Type B pancreatic cell (in vitro differentiated cells): ENCODE measurements around the gene RFX5. TPM values are rescaled to one million over a fixed set of nuclear protein-coding genes. Genes with fewer than 3 reads are reported as not detected.

Source experiments
- DNase-seq: peaks from one replicate; pipeline ENCODE4 v3.0.0; 2021; ENCODE audit warnings: mixed read lengths; ENCODE audit not compliant: unreplicated experiment; ENCODE audit errors: extremely low spot score
- H3K27ac Mint-ChIP-seq: 2 replicates; pipeline ENCODE4 v1.8.0; 2021; ENCODE audit warnings: mild to moderate bottlenecking, mixed read lengths
- H3K27me3 Mint-ChIP-seq: 2 replicates; pipeline ENCODE4 v1.8.0; 2021; ENCODE audit warnings: mixed read lengths
- H3K36me3 Mint-ChIP-seq: 2 replicates; pipeline ENCODE4 v1.8.0; 2021; ENCODE audit warnings: mixed read lengths
- H3K4me1 Mint-ChIP-seq: one replicate; pipeline ENCODE4 v1.8.0; 2021; ENCODE audit warnings: mixed read lengths; ENCODE audit not compliant: unreplicated experiment
- H3K4me3 Mint-ChIP-seq: 2 replicates; pipeline ENCODE4 v1.8.0; 2021; ENCODE audit warnings: mild to moderate bottlenecking, mixed read lengths
- H3K9me3 Mint-ChIP-seq: 2 replicates; pipeline ENCODE4 v1.8.0; 2021; ENCODE audit warnings: mixed read lengths
- total RNA-seq: library from RNA; stranded (reverse); gene quantifications from 2 replicates; pipeline ENCODE4 v1.2.1, GENCODE V29; 2021; ENCODE audit warnings: low replicate concordance
- TF ChIP-seq, protein P1 (sequence below): fragments of 200-600 bp; sonication (generic); conservative IDR thresholded peaks from 2 replicates; pipeline ENCODE4 v1.5.0; 2021; ENCODE audit warnings: antibody characterized with exemption, mild to moderate bottlenecking

RFX5 gene
- total RNA-seq, 1 donor from 2014 or later, result 66.5 TPM

DNA sequence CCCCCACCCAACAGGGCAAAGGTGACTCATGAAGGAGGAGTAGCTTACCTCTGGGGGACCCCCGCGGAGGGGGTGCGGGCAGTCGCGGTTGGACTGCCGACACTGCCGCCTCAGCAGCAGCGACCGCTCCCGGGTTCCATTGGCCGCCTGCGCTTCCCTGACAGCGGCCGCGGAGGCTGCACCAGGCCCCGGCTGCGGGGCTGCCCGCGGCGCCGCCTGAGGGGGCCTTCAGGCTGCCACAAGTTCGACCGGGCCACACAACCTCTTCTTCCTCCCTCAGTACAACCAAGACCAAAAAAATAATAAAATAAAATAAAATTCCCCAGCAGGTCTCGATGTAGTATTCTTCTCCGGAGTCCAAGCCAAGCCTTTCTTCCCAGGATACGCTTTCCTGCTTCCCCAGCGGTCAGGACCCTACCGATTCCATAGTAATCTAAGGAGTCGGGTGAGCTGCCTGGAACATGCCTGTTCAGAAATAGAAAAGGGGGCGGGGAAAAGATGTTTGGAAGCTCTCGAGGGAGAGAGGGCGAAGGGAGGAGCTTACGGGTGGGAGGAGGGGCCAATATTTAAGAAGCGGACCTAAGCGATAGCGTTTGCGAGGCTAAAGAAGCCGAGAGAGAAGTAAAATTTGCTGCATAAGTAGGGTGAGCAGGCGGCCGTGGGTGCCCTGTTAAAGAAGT lies 19.7 kb downstream of the RFX5 start, which contains the start of gene PI4KB:
Gene PI4KB (minus strand): TSS at position 194 of the 680 bp plus-strand sequence. CDS start 10,935 bp downstream, outside the sequence.
- Mint-ChIP-seq H3K4me3 (peak within 1 kb of the TSS; percentile 97), H3K36me3 (peaks cover 16% of the 10 kb centered on the region), H3K9me3 (no peaks in the 10 kb centered on the region), H3K27ac (peak within 1 kb of the TSS; percentile 95), H3K27me3 (no peaks in the 10 kb centered on the region), H3K4me1 (peaks cover 20% of the 10 kb centered on the region)
- TF ChIP-seq, protein P1, sequence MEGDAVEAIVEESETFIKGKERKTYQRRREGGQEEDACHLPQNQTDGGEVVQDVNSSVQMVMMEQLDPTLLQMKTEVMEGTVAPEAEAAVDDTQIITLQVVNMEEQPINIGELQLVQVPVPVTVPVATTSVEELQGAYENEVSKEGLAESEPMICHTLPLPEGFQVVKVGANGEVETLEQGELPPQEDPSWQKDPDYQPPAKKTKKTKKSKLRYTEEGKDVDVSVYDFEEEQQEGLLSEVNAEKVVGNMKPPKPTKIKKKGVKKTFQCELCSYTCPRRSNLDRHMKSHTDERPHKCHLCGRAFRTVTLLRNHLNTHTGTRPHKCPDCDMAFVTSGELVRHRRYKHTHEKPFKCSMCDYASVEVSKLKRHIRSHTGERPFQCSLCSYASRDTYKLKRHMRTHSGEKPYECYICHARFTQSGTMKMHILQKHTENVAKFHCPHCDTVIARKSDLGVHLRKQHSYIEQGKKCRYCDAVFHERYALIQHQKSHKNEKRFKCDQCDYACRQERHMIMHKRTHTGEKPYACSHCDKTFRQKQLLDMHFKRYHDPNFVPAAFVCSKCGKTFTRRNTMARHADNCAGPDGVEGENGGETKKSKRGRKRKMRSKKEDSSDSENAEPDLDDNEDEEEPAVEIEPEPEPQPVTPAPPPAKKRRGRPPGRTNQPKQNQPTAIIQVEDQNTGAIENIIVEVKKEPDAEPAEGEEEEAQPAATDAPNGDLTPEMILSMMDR, result no peak
- DNase-seq, result peak; percentile 87

DNA sequence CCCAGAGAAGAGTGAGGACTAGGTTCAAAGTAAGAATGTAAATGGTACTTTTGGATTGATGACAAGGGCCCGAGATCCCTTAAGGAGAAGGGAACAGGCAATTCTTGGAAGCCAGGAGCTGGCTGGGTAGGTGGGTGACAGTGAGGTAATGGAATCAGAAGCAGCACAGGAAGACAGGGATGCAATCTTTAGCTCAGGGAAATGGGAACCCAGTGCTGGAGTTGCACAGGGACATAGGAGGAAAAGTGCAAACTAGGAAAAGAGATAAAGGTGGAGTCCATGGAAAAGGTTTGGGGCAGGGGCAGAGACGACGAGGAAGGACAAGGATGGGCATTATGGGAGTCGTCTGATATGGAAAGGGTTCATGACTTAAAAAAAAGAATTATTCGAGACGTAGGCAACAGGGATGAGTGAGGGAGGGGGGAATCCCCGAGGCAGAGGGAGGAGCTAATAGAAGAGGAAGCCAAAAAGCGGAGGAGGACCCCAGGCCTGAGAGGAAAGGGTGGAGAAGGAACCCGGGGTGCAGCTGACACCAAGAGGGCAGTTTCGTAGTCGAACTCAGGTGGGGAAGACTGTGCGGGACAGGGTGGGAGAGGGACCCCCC lies 20.3 kb downstream of the RFX5 start:
- peaks cover 19% of the 10 kb centered on the region for H3K36me3 Mint-ChIP-seq
- no peaks in the 10 kb centered on the region for H3K27me3 Mint-ChIP-seq
- no peak for DNase-seq
- peak overlapping the region; percentile 97 for H3K4me3 Mint-ChIP-seq
- H3K27ac Mint-ChIP-seq, result peak overlapping the region; percentile 95
- peaks cover 20% of the 10 kb centered on the region for H3K4me1 Mint-ChIP-seq
- TF ChIP-seq, protein P1, result no peak
- H3K9me3 Mint-ChIP-seq, result no peaks in the 10 kb centered on the region

DNA sequence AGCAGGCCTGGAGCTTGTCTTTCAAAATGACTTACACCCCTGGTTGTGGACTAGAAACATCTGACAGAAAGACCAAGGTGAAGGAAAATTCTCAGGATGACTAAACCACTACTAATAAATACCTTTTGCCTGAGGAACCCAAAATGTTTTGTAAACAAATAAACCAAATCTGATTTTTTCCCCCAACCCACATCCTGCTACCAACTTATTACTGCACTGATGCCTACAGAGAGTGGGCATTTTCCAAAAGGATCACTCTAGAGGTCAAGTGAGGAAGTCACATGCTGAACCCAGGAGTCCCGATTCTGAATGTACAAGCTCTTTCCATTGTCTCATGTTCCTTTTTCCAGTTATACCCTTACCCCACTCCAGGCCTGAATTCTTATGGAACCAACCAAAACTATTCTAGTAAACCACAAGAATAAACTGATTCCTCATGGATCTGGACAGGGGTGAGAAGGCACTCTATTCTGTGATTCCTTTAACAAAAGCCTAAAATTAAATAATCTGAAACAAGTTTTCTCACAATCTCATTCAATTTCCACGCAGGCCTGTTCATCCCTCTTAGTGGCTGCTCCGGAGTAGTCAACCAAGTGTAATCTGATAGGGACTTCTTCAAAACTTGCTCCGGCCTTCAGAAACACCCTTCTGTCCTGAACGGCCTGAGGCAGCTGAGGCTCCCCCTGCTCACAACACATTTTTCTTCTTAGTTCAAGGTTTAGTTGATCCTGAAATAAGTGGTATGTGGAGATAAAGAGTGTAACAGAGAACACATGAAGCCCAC lies 21.2 kb downstream of the RFX5 start:
- peak overlapping the region; percentile 95 for H3K27ac Mint-ChIP-seq
- H3K9me3 Mint-ChIP-seq, result no peaks in the 10 kb centered on the region
- H3K4me1 Mint-ChIP-seq, result peaks cover 20% of the 10 kb centered on the region
- H3K36me3 Mint-ChIP-seq, result peaks cover 22% of the 10 kb centered on the region
- peak overlapping the region; percentile 97 for H3K4me3 Mint-ChIP-seq
- DNase-seq, result no peak
- TF ChIP-seq, protein P1, result no peak
- H3K27me3 Mint-ChIP-seq, result no peaks in the 10 kb centered on the region

DNA sequence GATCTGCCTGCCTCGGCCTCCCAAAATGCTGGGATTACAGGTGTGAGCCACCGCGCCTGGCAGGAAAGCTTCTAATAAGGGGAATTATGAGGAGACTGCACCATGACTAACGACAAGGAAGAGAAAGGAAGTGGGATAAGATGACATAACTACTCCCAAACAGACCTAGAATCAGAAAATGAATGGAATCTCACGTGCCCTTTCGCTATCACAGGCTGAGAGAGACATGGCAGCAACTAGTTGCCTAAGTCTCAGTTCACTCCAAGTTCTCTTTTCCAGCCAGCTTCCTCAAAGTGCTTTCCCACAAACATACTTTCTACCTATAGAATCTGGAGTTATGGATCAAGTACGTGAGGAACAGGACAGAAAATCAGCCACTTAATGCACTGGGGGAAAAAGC lies 21.8 kb downstream of the RFX5 start:
- Mint-ChIP-seq H3K36me3 (peaks cover 25% of the 10 kb centered on the region), H3K4me3 (peak overlapping the region; percentile 97), H3K27me3 (no peaks in the 10 kb centered on the region), H3K9me3 (no peaks in the 10 kb centered on the region), H3K4me1 (peaks cover 20% of the 10 kb centered on the region), H3K27ac (peak overlapping the region; percentile 95)
- TF ChIP-seq, protein P1, result no peak
- DNase-seq, result no peak

DNA sequence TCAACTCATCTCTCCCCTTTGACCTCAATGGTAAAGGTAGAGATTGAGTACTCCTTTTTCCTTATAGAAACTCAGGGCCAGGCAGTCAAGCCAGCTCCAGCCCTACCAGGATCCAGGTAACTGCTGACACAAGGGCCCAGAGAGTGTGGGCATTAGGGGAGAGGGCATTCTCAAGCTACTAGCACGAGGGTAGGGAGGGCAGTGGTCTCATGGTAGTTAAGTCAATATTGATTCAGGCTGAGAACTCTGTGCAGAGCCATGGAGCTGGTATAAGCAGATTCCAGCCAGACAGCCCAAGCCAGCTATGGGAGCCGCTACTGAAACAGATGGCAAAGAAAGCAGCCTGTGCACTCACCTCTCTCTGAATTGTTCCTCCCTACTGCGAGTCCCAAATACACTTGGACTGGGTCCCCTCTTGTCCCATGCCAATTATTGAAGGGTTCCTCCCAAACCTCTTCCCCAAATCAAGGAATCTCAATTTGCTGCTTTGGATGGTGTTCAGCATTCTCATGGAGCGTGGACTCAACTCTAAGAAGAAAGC lies 22.6 kb downstream of the RFX5 start:
- DNase-seq, result no peak
- H3K27me3 Mint-ChIP-seq, result no peaks in the 10 kb centered on the region
- H3K36me3 Mint-ChIP-seq, result peaks cover 25% of the 10 kb centered on the region
- peak overlapping the region; percentile 34 for H3K4me3 Mint-ChIP-seq
- TF ChIP-seq, protein P1, result no peak
- peak overlapping the region; percentile 26 for H3K27ac Mint-ChIP-seq
- H3K4me1 Mint-ChIP-seq, result peaks cover 20% of the 10 kb centered on the region
- H3K9me3 Mint-ChIP-seq, result no peaks in the 10 kb centered on the region
